ENCODE results near the gene AP2B1.

The AP2B1 gene

GRCh38 chr17:35730400-35731005 lies 143.4 kb downstream of the AP2B1 start:
- no peak for DNase-seq (ENCODE audit: low read depth in 2 of 2)

DNA sequence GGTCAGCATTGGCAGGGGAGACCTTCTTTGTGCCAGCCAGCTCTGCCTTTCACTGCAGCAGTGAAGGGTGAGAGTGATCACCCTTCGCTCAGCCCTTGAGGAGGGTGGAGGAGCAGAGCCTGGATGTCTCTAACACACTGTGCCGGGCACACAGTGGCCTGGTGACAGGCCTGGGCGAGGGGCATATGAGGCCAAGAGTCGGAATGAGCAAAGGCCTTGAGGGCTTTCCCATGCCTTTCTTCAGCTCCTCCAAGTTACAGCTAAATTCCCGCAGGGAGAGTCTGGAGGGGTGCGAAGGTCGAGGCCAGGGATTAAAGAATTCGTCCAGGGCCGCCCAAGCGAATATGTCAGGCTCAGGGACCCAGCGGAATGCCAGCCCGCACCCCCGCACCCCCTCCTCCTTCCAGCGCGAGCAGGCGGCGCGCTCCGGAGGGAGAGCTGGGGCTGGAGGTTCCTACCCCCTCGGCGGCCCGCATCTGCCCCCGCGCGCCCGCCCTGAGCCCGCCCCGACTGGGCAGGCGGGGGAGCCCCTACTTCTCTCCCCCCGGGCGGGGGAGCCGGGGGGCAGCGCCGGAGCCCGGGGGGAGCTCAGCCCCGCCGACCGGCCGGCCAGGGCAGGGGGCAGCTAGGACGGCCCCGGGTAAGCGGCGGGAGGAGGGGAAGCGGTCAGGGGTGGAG lies 144.3 kb downstream of the AP2B1 start, which contains the start of gene RASL10B:
Gene RASL10B (plus strand): TSS at position 401 of the 678 bp plus-strand sequence. CDS start 3,546 bp downstream, outside the sequence.
- peak; percentile 8 to 21 for DNase-seq (ENCODE audit: low read depth in 2 of 2)

DNA sequence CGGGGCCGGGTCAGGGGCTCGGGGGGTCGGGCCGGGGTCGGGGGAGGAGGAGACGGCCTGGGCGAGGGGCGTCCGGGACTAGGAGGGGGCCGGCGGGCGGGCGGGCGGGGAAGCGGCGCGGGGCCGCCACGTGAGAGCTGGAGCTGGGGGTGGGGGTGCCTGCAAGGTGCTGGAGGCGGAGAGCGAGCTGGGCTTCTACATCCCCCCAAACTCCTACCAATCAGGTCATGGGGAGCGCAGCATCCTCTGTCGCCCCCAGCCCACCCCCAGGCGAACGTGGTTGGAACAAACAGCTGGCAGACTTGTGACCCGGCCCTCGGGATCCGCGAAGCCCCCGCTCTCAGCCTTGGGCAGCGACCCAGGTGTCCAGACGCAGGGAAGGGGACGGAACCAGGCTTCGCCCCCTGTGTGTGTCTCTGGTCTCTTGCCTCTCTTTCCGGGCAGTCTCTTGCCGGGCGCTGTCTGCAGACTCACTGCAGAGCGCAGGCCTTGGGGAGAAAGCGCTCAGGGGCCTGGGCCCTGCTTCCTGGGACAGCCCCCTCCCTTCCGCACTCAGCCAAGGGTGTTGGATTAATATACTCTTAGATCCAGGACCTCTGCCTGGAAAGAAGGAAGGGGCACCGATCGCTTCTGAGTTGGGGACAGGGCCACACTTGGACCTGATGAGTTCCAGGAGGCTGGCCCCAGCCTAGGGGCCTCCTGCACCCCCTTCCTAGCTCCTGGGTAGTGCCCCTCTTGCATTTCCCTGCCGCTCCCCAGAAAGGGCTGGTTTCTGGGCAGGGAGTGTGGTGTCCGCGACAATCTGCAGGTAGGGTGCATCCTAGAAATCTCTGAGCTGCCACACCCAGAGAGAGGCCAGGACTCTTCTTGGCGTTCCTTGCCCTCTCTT lies 145.0 kb downstream of the AP2B1 start:
- DNase-seq (ENCODE audit: low read depth in 2 of 2), result no peak

- DNase-seq (ENCODE audit: low read depth in 2 of 2), result no peak
Observed at GRCh38 chr17:35732806-35733136, 145.6 kb downstream of the AP2B1 start.

GRCh38 chr17:35733366-35733765 lies 146.2 kb downstream of the AP2B1 start:
- DNase-seq (ENCODE audit: low read depth in 2 of 2), result no peak

DNA sequence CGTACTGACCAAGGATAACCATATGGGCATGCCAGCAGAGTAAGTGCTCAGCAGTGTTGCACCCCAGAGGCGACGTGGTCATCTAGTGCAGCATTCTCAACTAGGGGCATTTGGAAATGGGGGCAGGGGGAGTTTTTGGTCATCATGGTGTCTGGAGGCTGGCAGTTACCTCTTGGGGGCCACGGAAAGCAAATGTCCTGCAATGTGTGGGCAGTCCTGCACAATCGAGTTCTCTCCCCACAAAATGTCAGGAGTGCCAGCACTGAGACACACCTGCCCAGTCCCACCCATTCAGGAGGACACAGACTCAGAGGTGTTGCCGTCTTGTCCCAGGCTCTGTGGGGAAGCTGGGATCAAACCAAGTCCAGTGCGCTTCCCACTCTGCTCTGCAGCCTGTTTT lies 147.3 kb downstream of the AP2B1 start:
- DNase-seq (ENCODE audit: low read depth in 2 of 2), result no peak

DNA sequence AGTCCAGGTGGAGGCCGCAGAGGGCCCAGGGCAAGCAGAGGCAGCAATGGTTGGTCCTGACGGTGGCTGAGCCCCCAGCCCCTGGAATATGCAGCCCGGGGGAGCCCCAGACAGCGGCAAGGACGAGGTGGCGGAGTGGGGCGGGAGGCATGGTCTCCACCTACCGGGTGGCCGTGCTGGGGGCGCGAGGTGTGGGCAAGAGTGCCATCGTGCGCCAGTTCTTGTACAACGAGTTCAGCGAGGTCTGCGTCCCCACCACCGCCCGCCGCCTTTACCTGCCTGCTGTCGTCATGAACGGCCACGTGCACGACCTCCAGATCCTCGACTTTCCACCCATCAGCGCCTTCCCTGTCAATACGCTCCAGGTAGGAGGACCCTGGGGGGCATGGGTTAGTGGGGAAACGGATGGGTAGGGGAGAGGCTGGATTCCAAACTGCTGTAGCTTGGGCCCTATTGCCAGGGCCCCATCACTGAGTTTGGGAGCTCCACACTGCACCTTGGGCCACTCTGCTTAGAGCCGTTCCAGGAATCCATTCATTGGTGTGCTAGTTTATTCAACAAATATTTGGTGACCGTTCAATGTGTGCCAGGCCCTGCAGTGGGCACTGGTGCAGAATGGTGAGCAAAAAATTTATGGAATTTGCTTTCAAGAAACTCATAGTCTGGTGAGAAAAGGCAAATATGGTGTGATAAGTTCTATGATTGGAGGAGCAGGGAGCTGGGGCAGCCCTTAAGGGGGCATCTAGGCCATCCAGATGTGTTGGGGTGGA lies 148.1 kb downstream of the AP2B1 start:
- no peak for DNase-seq (ENCODE audit: low read depth in 2 of 2)

GRCh38 chr17:35736236-35736635 lies 149.1 kb downstream of the AP2B1 start:
- no peak for DNase-seq (ENCODE audit: low read depth in 2 of 2)

DNA sequence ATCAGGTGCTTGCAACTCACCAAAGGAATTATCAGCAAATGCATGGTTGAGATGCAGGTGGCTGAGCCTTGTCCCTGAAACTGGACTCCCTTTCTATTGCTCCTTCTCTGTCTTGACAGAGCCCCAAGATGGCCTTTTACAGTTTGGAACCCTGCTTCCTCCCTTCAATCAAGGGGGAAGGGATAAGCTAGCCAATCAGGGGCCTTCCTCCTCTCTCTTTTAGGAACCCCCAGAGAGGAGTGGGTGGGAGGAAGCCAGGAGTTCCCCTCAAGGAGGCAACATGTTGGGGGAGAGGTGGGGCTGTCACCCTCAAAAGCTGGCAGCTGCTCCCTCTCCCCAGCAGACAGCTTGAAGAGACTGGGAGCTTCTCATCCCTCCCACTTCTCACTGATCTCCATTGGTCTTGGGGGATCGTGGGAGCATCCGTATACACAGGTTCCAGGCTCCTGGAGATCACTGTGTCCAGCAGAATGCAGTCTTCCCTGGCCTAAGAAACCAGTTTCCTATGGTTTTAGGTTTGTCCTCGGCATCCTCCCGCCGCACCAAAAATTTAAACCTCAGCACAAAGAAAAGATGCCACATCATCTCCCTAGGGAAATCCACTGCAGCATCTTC lies 151.5 kb downstream of the AP2B1 start:
- no peak for DNase-seq (ENCODE audit: low read depth in 2 of 2)

- DNase-seq (ENCODE audit: low read depth in 2 of 2), result no peak
Observed at GRCh38 chr17:35740216-35740615, 153.1 kb downstream of the AP2B1 start.

- DNase-seq (ENCODE audit: low read depth in 2 of 2), result no peak
Observed at GRCh38 chr17:35740997-35741931, 154.1 kb downstream of the AP2B1 start.

DNA sequence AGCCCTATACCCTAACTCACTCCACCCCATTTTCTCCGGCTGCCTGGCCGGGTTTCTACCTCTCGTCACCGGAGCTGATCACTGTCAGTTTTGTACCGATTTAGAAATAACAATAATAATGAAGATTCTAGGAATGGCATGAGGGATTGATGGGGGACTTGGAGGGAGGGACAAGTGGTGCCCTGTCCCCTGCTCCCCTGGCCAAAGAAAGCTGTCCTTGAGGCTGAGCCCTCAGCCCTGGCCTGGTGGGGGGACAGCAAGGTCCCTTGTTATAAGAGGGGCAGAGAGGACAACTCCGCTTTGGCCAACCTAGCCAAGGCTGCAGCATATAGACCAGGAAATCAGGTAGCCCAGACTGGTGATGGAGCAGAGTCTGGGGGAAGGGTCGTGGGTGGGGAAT lies 155.4 kb downstream of the AP2B1 start:
- no peak for DNase-seq (ENCODE audit: low read depth in 2 of 2)

DNA sequence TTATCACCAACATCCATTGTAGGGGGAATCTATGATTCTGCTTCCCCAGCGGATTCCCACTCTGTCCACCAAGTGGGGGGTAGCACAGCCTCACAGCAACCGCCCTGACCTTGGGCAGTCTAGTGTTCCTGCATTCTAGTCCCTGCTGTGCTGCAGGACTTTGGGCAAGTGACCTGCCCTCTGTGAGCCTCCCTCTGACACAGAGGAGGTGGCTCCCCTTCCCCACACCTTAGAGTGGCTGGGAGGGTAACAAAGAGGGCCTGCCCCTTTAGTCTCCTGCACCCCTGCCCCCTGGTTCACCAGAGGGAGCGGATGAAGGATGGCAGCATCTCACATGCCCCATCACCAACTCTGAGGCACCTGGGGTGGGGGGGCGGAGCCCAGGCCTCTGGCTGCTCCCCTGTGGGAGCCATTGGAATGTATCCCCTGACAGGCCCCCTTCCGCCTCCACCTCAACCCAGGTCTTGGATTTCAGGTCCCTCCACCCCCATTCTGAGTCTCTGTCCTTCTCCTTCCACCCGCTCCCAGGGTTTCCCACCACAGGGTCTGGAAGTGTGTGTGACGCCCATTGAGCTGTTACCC lies 155.9 kb downstream of the AP2B1 start:
- DNase-seq (ENCODE audit: low read depth in 2 of 2), result no peak

- no peak for DNase-seq (ENCODE audit: low read depth in 2 of 2)
Observed at GRCh38 chr17:35743626-35744328, 156.7 kb downstream of the AP2B1 start.

DNA sequence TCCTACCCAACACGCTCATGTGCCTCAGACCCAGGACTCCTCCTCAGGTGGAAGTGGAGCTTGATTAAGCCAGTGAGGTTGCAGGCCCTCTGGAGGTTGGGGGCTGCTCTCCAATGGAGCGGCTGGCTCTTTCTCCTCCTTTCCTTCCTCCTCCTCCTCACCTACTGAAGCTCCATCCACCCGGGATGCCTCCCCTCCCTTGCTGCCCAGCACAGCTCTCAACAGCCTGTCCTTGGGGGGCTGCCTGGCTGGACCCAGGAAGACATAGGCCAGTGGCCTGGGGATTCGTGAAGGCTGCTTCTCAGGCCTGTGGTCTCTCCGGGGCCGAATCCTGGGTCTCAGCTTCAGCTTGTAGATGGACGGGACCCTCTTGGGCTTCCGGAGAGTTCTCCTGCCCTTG lies 157.7 kb downstream of the AP2B1 start:
- DNase-seq (ENCODE audit: low read depth in 2 of 2), result no peak

DNA sequence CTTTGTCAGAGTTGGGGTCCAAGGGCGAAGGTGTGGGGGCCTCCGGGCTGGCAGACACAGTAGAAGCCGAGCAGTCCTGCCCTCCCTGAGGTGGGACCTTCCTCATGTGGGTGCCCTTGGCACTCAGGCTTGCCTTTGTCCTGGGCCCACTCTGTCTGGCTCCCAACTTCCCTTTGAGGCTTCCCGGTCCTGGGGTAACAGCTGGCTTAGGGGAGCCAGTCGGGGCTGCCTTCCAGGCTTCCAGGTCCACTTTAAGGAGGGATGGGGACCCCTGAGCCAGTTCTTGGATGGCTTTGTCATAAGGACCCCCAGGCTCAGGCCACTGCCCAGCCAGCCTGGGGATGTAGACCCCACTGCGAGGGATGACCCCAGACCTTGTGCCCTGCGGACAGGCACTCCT lies 158.1 kb downstream of the AP2B1 start:
- no peak for DNase-seq (ENCODE audit: low read depth in 2 of 2)

GRCh38 chr17:35745749-35746320 lies 158.7 kb downstream of the AP2B1 start:
- no peak for DNase-seq (ENCODE audit: low read depth in 2 of 2)

DNA sequence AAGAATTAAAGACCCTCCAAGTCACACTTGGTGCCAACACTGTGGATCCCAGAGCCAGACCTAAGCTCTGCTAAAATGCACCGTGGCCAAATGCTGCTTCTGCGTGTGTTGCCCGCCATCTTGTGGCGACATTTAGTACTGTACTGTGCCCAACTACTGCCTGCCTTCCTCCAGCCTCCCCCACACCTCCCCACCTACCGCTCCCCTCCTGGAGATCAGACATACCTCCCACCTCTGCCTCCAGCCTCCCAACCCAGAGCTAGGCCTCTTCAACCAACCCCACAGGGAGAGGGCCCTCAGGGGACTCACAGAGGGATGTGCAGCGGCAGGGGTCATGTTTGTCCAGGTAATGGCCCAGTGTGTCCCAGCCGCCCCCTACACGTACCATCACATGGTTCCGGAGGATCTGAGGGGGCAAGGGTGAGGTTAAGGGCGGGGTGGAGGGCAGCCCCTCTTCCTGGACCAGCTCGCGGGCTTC lies 160.5 kb downstream of the AP2B1 start:
- peak; percentile 58 to 62 for DNase-seq (ENCODE audit: low read depth in 2 of 2)

GRCh38 chr17:35748341-35748841 lies 161.3 kb downstream of the AP2B1 start:
- no peak for DNase-seq (ENCODE audit: low read depth in 2 of 2)
